ENCODE results near the gene ANKRD65. TPM values are rescaled to one million over a fixed set of nuclear protein-coding genes. Genes with fewer than 3 reads are reported as not detected.
"Not testable (repeated sequence)": the region's sequence is repeated elsewhere in the genome, so short reads cannot be mapped to it uniquely, and the experiment has no call there.

Gene ANKRD65
- total RNA-seq, 1 donor from 2014 or later, result 0.64 TPM

- H3K4me1 Mint-ChIP-seq (ENCODE audit: low read depth, unreplicated experiment), result peaks cover 13% of the 10 kb centered on the region
- no peaks in the 10 kb centered on the region for H3K27me3 ChIP-seq (ENCODE audit: insufficient read depth, low read length)
Observed at GRCh38 chr1:1418464-1419362, 2.4 kb downstream of the ANKRD65 start.

GRCh38 chr1:1417825-1418463 lies 3.1 kb downstream of the ANKRD65 start:
- not testable (repeated sequence) for H3K4me3 ChIP-seq (ENCODE audit: insufficient read depth, low read depth, low read length); H2AFZ ChIP-seq (ENCODE audit: low read depth, low read length); H3K36me3 Mint-ChIP-seq (ENCODE audit: low read depth, unreplicated experiment); FAIRE-seq; H3K36me3 ChIP-seq (ENCODE audit: insufficient read depth, low read length); H3K27me3 Mint-ChIP-seq (ENCODE audit: low read depth, unreplicated experiment); H3K27ac ChIP-seq (ENCODE audit: low read depth, low read length); DNase-seq (ENCODE audit: low read depth); H4K20me1 ChIP-seq (ENCODE audit: insufficient read depth, low read length); H3K4me3 Mint-ChIP-seq (ENCODE audit: unreplicated experiment); H3K4me1 ChIP-seq (ENCODE audit: insufficient read depth, low read length); H3K27ac Mint-ChIP-seq (ENCODE audit: unreplicated experiment); H3K4me2 ChIP-seq (ENCODE audit: low read length); H3K79me2 ChIP-seq (ENCODE audit: insufficient read depth, low read length); H3K9me3 ChIP-seq (ENCODE audit: insufficient read depth, low read depth, low read length); H3K27me3 ChIP-seq (ENCODE audit: insufficient read depth, low read length); H3K9me3 Mint-ChIP-seq (ENCODE audit: unreplicated experiment); H3K9ac ChIP-seq (ENCODE audit: low read length)
- peaks cover 10% of the 10 kb centered on the region for H3K4me1 Mint-ChIP-seq (ENCODE audit: low read depth, unreplicated experiment)

More at GRCh38 chr1:1418464-1419362, 2.4 kb downstream of the ANKRD65 start:
- Histone ChIP-seq H3K9ac (ENCODE audit: low read length) (no peak overlapping the region), H3K79me2 (ENCODE audit: insufficient read depth, low read length) (no peaks in the 10 kb centered on the region), H2AFZ (ENCODE audit: low read depth, low read length) (no peak overlapping the region), H3K4me2 (ENCODE audit: low read length) (no peak overlapping the region), H3K4me3 (ENCODE audit: insufficient read depth, low read depth, low read length) (no peak overlapping the region), H3K27ac (ENCODE audit: low read depth, low read length) (no peak overlapping the region), H3K9me3 (ENCODE audit: insufficient read depth, low read depth, low read length) (no peaks in the 10 kb centered on the region), H3K36me3 (ENCODE audit: insufficient read depth, low read length) (no peaks in the 10 kb centered on the region), H4K20me1 (ENCODE audit: insufficient read depth, low read length) (no peaks in the 10 kb centered on the region), H3K4me1 (ENCODE audit: insufficient read depth, low read length) (peaks cover 12% of the 10 kb centered on the region)
- no peaks in the 10 kb centered on the region for H3K27me3 Mint-ChIP-seq (ENCODE audit: low read depth, unreplicated experiment)
- DNase-seq (ENCODE audit: low read depth) (no peak), FAIRE-seq (no peak)
- H3K27ac Mint-ChIP-seq (ENCODE audit: unreplicated experiment), result peak overlapping the region; percentile 72
- TF ChIP-seq, protein P1, sequence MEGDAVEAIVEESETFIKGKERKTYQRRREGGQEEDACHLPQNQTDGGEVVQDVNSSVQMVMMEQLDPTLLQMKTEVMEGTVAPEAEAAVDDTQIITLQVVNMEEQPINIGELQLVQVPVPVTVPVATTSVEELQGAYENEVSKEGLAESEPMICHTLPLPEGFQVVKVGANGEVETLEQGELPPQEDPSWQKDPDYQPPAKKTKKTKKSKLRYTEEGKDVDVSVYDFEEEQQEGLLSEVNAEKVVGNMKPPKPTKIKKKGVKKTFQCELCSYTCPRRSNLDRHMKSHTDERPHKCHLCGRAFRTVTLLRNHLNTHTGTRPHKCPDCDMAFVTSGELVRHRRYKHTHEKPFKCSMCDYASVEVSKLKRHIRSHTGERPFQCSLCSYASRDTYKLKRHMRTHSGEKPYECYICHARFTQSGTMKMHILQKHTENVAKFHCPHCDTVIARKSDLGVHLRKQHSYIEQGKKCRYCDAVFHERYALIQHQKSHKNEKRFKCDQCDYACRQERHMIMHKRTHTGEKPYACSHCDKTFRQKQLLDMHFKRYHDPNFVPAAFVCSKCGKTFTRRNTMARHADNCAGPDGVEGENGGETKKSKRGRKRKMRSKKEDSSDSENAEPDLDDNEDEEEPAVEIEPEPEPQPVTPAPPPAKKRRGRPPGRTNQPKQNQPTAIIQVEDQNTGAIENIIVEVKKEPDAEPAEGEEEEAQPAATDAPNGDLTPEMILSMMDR (IDR thresholded peaks at IDR 0.05; ENCODE audit: insufficient read depth, low read depth, low read length), result no peak
- no peaks in the 10 kb centered on the region for H3K9me3 Mint-ChIP-seq (ENCODE audit: unreplicated experiment)
- H3K4me3 Mint-ChIP-seq (ENCODE audit: unreplicated experiment), result no peak overlapping the region
- H3K36me3 Mint-ChIP-seq (ENCODE audit: low read depth, unreplicated experiment), result peaks cover 3% of the 10 kb centered on the region

GRCh38 chr1:1417396-1417795 lies 3.7 kb downstream of the ANKRD65 start:
- not testable (repeated sequence) for H4K20me1 ChIP-seq (ENCODE audit: insufficient read depth, low read length); FAIRE-seq; H3K27ac Mint-ChIP-seq (ENCODE audit: unreplicated experiment); H3K9ac ChIP-seq (ENCODE audit: low read length); H3K36me3 ChIP-seq (ENCODE audit: insufficient read depth, low read length); H3K27ac ChIP-seq (ENCODE audit: low read depth, low read length); H3K4me1 ChIP-seq (ENCODE audit: insufficient read depth, low read length); H3K36me3 Mint-ChIP-seq (ENCODE audit: low read depth, unreplicated experiment); H3K27me3 ChIP-seq (ENCODE audit: insufficient read depth, low read length); H3K4me2 ChIP-seq (ENCODE audit: low read length); H2AFZ ChIP-seq (ENCODE audit: low read depth, low read length); H3K4me3 ChIP-seq (ENCODE audit: insufficient read depth, low read depth, low read length); H3K9me3 Mint-ChIP-seq (ENCODE audit: unreplicated experiment); H3K79me2 ChIP-seq (ENCODE audit: insufficient read depth, low read length); H3K9me3 ChIP-seq (ENCODE audit: insufficient read depth, low read depth, low read length); DNase-seq (ENCODE audit: low read depth); H3K4me3 Mint-ChIP-seq (ENCODE audit: unreplicated experiment); H3K4me1 Mint-ChIP-seq (ENCODE audit: low read depth, unreplicated experiment); H3K27me3 Mint-ChIP-seq (ENCODE audit: low read depth, unreplicated experiment)

Data from astrocyte (in vitro differentiated cells and primary cell).